Mucosa of descending colon (tissue), 3 donors: Measurements from ENCODE around the gene CLTB. TPM values are rescaled to one million over a fixed set of nuclear protein-coding genes. Genes with fewer than 3 reads are reported as not detected.

ENCODE experiments used
- ATAC-seq: fragments of 200-7000 bp; cut with Tn5 transposase; one replicate; pipeline ENCODE4 v1.9.1; 2020; ENCODE audit warnings: mild to moderate bottlenecking, moderate library complexity
- DNase-seq, 3 donors: peaks; one replicate each; pipeline ENCODE4 v3.0.0-alpha.2; 2020
- H3K36me3 ChIP-seq: fragments of 200-600 bp; one replicate; pipeline ENCODE4 v1.8.0; 2021; ENCODE audit warnings: low read depth, mild to moderate bottlenecking
- H3K4me1 ChIP-seq: fragments of 200-600 bp; one replicate; pipeline ENCODE4 v1.8.0; 2021; ENCODE audit warnings: low read depth, mild to moderate bottlenecking
- H3K4me3 ChIP-seq: fragments of 200-600 bp; one replicate; pipeline ENCODE4 v1.8.0; 2021; ENCODE audit warnings: mild to moderate bottlenecking
- H3K9me3 ChIP-seq: fragments of 200-600 bp; one replicate; pipeline ENCODE4 v1.8.0; 2021; ENCODE audit warnings: mild to moderate bottlenecking
- intact Hi-C, 2 donors: fragments of 100-400 bp; cut with DNase I in 1 of 2; cut with micrococcal nuclease in 1 of 2; formaldehyde crosslinking; loops; one replicate each; pipeline versions ENCODE4 v1.11.0 to v1.11.1; 2022; cut with DNase I, micrococcal nuclease
- total RNA-seq, 3 donors: library from RNA; stranded (reverse); fragmentation: NEBNext Ultra II Directional in 2 of 3; extraction: Animal tissue kit (Norgen Biotek cat#: 25700) in 2 of 3; gene quantifications; one replicate each; pipeline versions ENCODE4 v1.2.1 to v1.2.4, GENCODE V29; 2021 to 2023
- TF ChIP-seq, protein P1 (sequence below): fragments of 200-600 bp; IDR thresholded peaks from one replicate; pipeline ENCODE4 v1.8.0; 2022; ENCODE audit warnings: antibody characterized with exemption, mild to moderate bottlenecking
- donor health status: DM: no; HTN: no; CAD: no; lungs with moderate emphysema.
- donor health status: DM: no; HTN: no; CAD: no.
- donor health status: DM: no; HTN: yes; CAD: no.

The CLTB gene
- total RNA-seq, 3 donors from 2014 or later = 144 to 234 (median 199) TPM

DNA sequence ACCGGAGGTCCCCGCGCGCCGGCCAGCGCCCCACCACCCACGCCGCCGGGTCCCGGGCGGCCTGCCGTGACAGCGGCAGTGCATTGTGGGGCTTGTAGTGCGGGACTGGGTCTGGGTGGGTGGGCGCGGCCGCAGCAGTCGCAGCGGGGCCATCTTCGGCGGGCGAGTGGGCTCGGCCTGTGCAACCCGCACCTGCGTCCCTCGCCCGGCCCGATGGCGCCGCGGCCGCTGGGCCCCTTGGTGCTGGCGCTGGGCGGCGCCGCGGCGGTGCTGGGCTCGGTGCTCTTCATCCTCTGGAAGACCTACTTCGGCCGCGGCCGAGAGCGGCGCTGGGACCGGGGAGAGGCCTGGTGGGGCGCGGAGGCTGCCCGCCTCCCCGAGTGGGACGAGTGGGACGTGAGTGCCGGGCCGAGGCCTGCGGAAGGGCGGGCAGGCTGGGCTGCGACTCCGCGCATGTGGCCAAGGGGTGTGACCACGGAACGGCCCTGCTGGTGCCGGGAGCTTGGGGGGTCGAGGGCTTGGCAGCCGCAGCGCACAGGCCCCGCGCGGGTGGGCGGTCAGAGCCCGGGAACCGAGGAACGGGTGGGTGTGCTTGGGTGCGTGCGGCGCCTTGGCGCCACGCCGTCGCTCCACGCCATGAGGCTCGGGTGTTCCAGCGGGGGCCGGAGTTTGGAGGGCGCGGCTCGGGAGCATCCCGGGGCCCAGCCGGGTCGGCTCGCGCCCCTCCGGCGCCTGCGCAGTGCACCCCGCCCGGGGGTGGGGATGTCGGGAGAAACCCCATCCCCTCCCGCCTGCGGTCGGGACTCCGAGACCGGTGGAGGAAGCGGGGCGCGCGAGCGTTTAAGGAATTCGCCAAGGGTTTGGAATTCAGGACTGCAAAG lies 50.7 kb downstream of the CLTB start, which contains the start of gene ARL10:
Gene ARL10 (plus strand): TSS at position 137 of the 881 bp plus-strand sequence. CDS start 77 bp downstream, at position 214.
- Histone ChIP-seq H3K36me3 (no peaks in the 10 kb centered on the region), H3K4me1 (peaks cover 5% of the 10 kb centered on the region), H3K4me3 (peak within 1 kb of the TSS; percentile 30), H3K9me3 (no peaks in the 10 kb centered on the region)
- ATAC-seq = peak; percentile 8
- TF ChIP-seq, protein P1, sequence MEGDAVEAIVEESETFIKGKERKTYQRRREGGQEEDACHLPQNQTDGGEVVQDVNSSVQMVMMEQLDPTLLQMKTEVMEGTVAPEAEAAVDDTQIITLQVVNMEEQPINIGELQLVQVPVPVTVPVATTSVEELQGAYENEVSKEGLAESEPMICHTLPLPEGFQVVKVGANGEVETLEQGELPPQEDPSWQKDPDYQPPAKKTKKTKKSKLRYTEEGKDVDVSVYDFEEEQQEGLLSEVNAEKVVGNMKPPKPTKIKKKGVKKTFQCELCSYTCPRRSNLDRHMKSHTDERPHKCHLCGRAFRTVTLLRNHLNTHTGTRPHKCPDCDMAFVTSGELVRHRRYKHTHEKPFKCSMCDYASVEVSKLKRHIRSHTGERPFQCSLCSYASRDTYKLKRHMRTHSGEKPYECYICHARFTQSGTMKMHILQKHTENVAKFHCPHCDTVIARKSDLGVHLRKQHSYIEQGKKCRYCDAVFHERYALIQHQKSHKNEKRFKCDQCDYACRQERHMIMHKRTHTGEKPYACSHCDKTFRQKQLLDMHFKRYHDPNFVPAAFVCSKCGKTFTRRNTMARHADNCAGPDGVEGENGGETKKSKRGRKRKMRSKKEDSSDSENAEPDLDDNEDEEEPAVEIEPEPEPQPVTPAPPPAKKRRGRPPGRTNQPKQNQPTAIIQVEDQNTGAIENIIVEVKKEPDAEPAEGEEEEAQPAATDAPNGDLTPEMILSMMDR = no peak
- DNase-seq = peak; percentile 27 to 64 (median 61)
- intact Hi-C loops = no loop called here

DNA sequence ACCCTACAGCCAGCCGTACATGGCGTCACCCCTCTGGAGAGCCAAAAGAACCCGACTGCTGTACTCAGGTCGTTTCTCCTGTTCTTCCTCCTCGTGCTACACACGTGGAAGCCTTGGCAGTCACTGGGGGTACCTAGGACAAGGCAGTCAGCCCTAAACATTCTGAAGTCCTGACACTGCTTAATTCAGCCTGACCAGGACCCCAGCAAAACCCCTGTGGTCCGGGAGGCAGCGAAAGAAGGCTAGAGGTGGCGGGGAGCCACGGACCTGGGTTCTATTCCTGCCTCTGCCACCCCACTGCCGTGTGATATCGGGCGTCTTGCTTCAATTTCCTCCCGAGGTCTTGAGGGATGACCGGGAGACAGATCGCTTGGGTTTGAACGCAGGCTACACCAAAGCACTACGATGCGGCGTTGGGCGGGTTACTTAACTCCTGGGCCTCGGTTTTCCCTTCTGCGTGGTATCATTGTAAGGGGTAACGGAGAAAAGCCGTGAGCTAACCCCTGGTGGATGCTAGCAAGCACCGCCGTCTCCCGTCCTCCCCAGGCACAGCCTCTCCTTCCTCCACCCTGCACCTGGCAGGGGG lies 51.5 kb downstream of the CLTB start:
- Histone ChIP-seq H3K36me3 (no peaks in the 10 kb centered on the region), H3K4me3 (peak overlapping the region; percentile 30), H3K9me3 (no peaks in the 10 kb centered on the region), H3K4me1 (peaks cover 11% of the 10 kb centered on the region)
- intact Hi-C loops = no loop called here
- no peak for DNase-seq
- TF ChIP-seq, protein P1 = no peak
- no peak for ATAC-seq

GRCh38 chr5:176362233-176362490 lies 54.2 kb downstream of the CLTB start:
- H3K4me3 ChIP-seq = no peak overlapping the region
- DNase-seq (no peak), ATAC-seq (no peak)
- H3K36me3 ChIP-seq = no peaks in the 10 kb centered on the region
- no peaks in the 10 kb centered on the region for H3K9me3 ChIP-seq
- H3K4me1 ChIP-seq = peaks cover 11% of the 10 kb centered on the region
- TF ChIP-seq, protein P1 = no peak
- intact Hi-C loops = no loop called here

DNA sequence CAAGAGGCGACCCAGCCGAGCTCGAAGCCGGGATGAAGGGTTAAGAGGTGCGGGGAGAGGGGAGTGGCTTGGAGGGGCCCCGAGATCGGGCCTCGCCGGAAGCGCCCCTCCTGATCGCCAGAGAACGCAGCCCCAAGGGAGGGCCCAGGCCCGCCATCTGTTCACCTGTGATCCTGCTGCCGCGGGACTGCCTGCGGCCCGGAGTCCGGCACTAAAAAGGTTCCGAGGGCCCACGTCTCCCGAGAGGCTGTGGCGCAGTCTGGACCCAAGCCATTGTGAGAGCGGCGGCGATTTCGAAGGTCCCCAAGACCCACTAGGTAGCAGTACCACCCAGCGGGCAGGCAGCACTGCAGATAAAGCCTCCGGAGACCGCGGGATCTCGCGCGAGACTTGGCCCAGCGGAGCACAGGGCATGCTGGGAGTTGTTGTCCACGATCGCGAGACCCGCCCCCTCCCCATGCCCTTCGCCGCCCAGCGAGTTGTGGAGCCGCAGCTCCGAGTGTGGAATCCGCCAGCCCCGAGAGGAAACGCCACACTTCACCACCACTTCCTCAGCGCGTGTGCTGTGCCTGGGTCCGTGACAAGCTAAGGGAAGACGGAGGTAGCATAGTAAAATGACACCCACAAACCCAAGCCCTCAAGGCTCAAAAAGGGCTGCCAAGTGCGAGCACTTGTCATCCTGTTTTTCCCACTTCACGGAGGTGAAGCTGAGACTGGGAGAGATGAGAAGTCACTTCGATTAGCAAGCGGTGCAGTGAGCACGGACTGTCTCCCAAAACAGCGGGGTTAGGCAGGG lies 54.7 kb downstream of the CLTB start, which contains the start of gene KIAA1191:
Gene KIAA1191 (minus strand): TSS at position 328 of the 796 bp plus-strand sequence. CDS start 2,256 bp downstream, outside the sequence.
- ATAC-seq (peak; percentile 98), DNase-seq (peak; percentile 97 to 98 (median 98))
- intact Hi-C loops = no loop called here
- H3K36me3 ChIP-seq = no peaks in the 10 kb centered on the region
- no peaks in the 10 kb centered on the region for H3K9me3 ChIP-seq
- peaks cover 11% of the 10 kb centered on the region for H3K4me1 ChIP-seq
- TF ChIP-seq, protein P1 = no peak
- peak within 1 kb of the TSS; percentile 56 for H3K4me3 ChIP-seq

DNA sequence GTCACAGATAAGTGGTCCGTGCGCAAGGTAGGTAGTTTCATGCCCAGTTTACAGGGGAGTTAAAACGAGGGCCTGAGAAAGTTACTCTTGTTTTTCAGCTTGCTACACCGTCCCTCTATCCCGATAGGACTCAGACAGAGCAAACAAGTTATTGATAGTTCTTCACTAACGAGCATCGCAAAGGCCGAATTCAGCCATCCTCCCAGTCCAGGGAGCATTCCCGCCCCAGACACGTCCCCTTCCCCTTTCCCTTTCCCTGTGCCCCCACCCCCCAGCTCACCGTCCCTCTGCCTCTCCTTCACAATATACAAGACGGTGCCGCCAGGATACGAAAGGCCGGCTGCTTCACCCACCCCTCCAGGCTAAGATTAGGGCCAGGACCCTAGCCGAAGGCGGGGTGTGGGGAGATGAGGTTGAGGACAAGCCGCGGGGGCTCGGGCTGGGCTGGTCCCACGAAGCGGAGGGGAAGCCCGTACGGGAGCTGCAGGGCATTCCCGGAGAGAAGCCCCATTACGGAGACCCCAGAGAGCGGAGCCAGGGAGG lies 55.4 kb downstream of the CLTB start:
- intact Hi-C loops = no loop called here
- peak in 2 of 3 donors; percentile 33 to 64 for DNase-seq
- ATAC-seq = peak; percentile 33
- Histone ChIP-seq H3K4me3 (peak overlapping the region; percentile 56), H3K36me3 (no peaks in the 10 kb centered on the region), H3K4me1 (peaks cover 11% of the 10 kb centered on the region), H3K9me3 (no peaks in the 10 kb centered on the region)
- TF ChIP-seq, protein P1 = no peak
